ENCODE results near the gene IL13RA2. TPM values are rescaled to one million over a fixed set of nuclear protein-coding genes. Genes with fewer than 3 reads are reported as not detected.

IL13RA2 gene
- 42.1 and 67.5 TPM in 2 replicates for total RNA-seq
- polyA plus RNA-seq = 12.7 and 110 TPM in 2 replicates
- 8.5 and 68.9 TPM in 2 replicates for polyA plus RNA-seq (2012)
- 2.9 and 8.2 TPM in 2 replicates for polyA minus RNA-seq (ENCODE audit: low replicate concordance)

GRCh38 chrX:115017455-115017854 lies at the start of gene IL13RA2:
Gene IL13RA2, minus strand, starts transcription at chrX:115017616. Its CDS starts 347 bp downstream, at chrX:115017269.
- H3K36me3 ChIP-seq (ENCODE audit: control insufficient read depth, insufficient read depth, low read length) = no peaks in the 10 kb centered on the region
- H3K27ac ChIP-seq (ENCODE audit: insufficient read depth, low read length) = peak within 1 kb of the TSS; percentile 29
- H3K4me1 ChIP-seq (ENCODE audit: control insufficient read depth, extremely low read depth, insufficient read depth, low read length) = no peaks in the 10 kb centered on the region
- H3K79me2 ChIP-seq (ENCODE audit: control insufficient read depth, insufficient read depth, low read length) = no peaks in the 10 kb centered on the region
- no peak within 1 kb of the TSS for H3K4me2 ChIP-seq (ENCODE audit: extremely low read depth, insufficient read depth, low read length)
- H3K9me3 ChIP-seq (ENCODE audit: control insufficient read depth, insufficient read depth, low read depth, low read length) = no peaks in the 10 kb centered on the region
- no peaks in the 10 kb centered on the region for H4K20me1 ChIP-seq (ENCODE audit: control insufficient read depth, extremely low read depth, insufficient read depth, low read length)
- H3K9ac ChIP-seq (ENCODE audit: insufficient read depth, low read length) = no peak within 1 kb of the TSS
- H2AFZ ChIP-seq (ENCODE audit: low read length) = no peak within 1 kb of the TSS
- no peaks in the 10 kb centered on the region for H3K27me3 ChIP-seq (ENCODE audit: control insufficient read depth, insufficient read depth, low read length)
- TF ChIP-seq EZH2 (IDR thresholded peaks at IDR 0.05; ENCODE audit: low read length, missing control alignments) (no peak), CTCF (conservative IDR thresholded peaks at IDR 0.05 in 1 of 2, IDR thresholded peaks at IDR 0.05 in 1 of 2; ENCODE audit: low read depth in 1 of 2, low read length in 2 of 2) (no peak)
- DNase-seq (ENCODE audit: low read depth in 2 of 2) = peak; percentile 15
- no peak within 1 kb of the TSS for H3K4me3 ChIP-seq (replicated peaks in 1 of 4; ENCODE audit: control extremely low read depth in 1 of 4, insufficient read depth in 1 of 4, low read depth in 3 of 4, low read length in 4 of 4)

GRCh38 chrX:115065304-115065703 lies 47.9 kb upstream of the IL13RA2 start:
- Histone ChIP-seq H3K79me2 (ENCODE audit: control insufficient read depth, insufficient read depth, low read length) (no peaks in the 10 kb centered on the region), H3K27ac (ENCODE audit: insufficient read depth, low read length) (no peak overlapping the region), H3K4me1 (ENCODE audit: control insufficient read depth, extremely low read depth, insufficient read depth, low read length) (no peaks in the 10 kb centered on the region), H3K27me3 (ENCODE audit: control insufficient read depth, insufficient read depth, low read length) (no peaks in the 10 kb centered on the region), H3K36me3 (ENCODE audit: control insufficient read depth, insufficient read depth, low read length) (no peaks in the 10 kb centered on the region), H3K4me3 (replicated peaks in 1 of 4; ENCODE audit: control extremely low read depth in 1 of 4, insufficient read depth in 1 of 4, low read depth in 3 of 4, low read length in 4 of 4) (no peak overlapping the region), H3K9me3 (ENCODE audit: control insufficient read depth, insufficient read depth, low read depth, low read length) (no peaks in the 10 kb centered on the region), H4K20me1 (ENCODE audit: control insufficient read depth, extremely low read depth, insufficient read depth, low read length) (no peaks in the 10 kb centered on the region), H2AFZ (ENCODE audit: low read length) (no peak overlapping the region), H3K9ac (ENCODE audit: insufficient read depth, low read length) (no peak overlapping the region), H3K4me2 (ENCODE audit: extremely low read depth, insufficient read depth, low read length) (no peak overlapping the region)
- DNase-seq (ENCODE audit: low read depth in 2 of 2) = no peak
- no peak for TF ChIP-seq CTCF (conservative IDR thresholded peaks at IDR 0.05 in 1 of 2, IDR thresholded peaks at IDR 0.05 in 1 of 2; ENCODE audit: low read depth in 1 of 2, low read length in 2 of 2)
- TF ChIP-seq EZH2 (IDR thresholded peaks at IDR 0.05; ENCODE audit: low read length, missing control alignments) = no peak

DNA sequence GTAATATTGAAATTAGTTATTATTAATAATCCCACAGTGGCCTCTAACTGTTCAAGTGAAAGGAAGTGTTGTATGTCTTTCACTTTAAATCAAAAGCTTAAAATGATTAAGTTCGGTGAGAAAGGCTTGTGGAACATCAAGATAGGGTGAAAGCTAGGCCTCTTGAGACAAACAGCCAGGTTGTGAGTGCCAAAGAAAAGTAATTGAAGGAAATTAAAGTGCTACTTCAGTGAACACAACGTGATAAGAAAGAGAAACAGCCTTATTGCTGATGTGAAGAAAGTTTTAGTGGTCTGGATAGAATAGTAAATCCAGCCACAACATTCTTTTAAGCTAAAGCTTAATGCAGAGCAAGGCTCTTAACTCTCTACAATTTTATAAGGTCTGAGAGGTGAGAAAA lies 42.6 kb upstream of the IL13RA2 start:
- DNase-seq (ENCODE audit: low read depth in 2 of 2) = peak in 1 of 2 donors; percentile 14
- H2AFZ ChIP-seq (ENCODE audit: low read length) = no peak overlapping the region

More for the DNA sequence above, 42.6 kb upstream of the IL13RA2 start:
- no peaks in the 10 kb centered on the region for H4K20me1 ChIP-seq (ENCODE audit: control insufficient read depth, extremely low read depth, insufficient read depth, low read length)
- no peaks in the 10 kb centered on the region for H3K36me3 ChIP-seq (ENCODE audit: control insufficient read depth, insufficient read depth, low read length)
- TF ChIP-seq CTCF (conservative IDR thresholded peaks at IDR 0.05 in 1 of 2, IDR thresholded peaks at IDR 0.05 in 1 of 2; ENCODE audit: low read depth in 1 of 2, low read length in 2 of 2) (no peak), EZH2 (IDR thresholded peaks at IDR 0.05; ENCODE audit: low read length, missing control alignments) (no peak)
- no peaks in the 10 kb centered on the region for H3K27me3 ChIP-seq (ENCODE audit: control insufficient read depth, insufficient read depth, low read length)
- no peaks in the 10 kb centered on the region for H3K9me3 ChIP-seq (ENCODE audit: control insufficient read depth, insufficient read depth, low read depth, low read length)
- H3K79me2 ChIP-seq (ENCODE audit: control insufficient read depth, insufficient read depth, low read length) = no peaks in the 10 kb centered on the region
- peaks cover 2% of the 10 kb centered on the region for H3K4me1 ChIP-seq (ENCODE audit: control insufficient read depth, extremely low read depth, insufficient read depth, low read length)
- H3K4me3 ChIP-seq (replicated peaks in 1 of 4; ENCODE audit: control extremely low read depth in 1 of 4, insufficient read depth in 1 of 4, low read depth in 3 of 4, low read length in 4 of 4) = no peak overlapping the region
- H3K9ac ChIP-seq (ENCODE audit: insufficient read depth, low read length) = no peak overlapping the region
- no peak overlapping the region for H3K4me2 ChIP-seq (ENCODE audit: extremely low read depth, insufficient read depth, low read length)
- H3K27ac ChIP-seq (ENCODE audit: insufficient read depth, low read length) = no peak overlapping the region
